GM12878 (cell line): ENCODE measurements around the gene PTPRM. TPM values are rescaled to one million over a fixed set of nuclear protein-coding genes. Genes with fewer than 3 reads are reported as not detected.

Experiments used
- ATAC-seq: fragments of 200-7000 bp; cut with Tn5 transposase; 3 replicates; pipeline ENCODE4 v1.9.1; 2020; ENCODE audit warnings: mild to moderate bottlenecking, moderate library complexity
- BruUV-seq: library from RNA; stranded (reverse); fragments of 400-500 nt; replicated peaks from 2 replicates; lab custom pipeline; 2021; lab: Mats Ljungman, UMichigan
- CTCF ChIA-PET: fragments of 300-600 bp; sonication (Branson Sonifier 250); formaldehyde crosslinking; extraction: SDS; loops from one replicate; lab custom pipeline; 2021; ENCODE audit warnings: inconsistent platforms; lab: Yijun Ruan, JAX
- POLR2A ChIA-PET: fragments of 350-600 bp; formaldehyde crosslinking; extraction: SDS; loops from one replicate; lab custom pipeline; 2021; ENCODE audit warnings: inconsistent platforms; lab: Charles Lee
- RAD21 ChIA-PET: fragments of 300-600 bp; sonication (Branson Sonifier 250); formaldehyde crosslinking; loops from one replicate; lab custom pipeline; 2023; ENCODE audit warnings: antibody characterized with exemption; ENCODE audit not compliant: unreplicated experiment; lab: Charles Lee
- SMC1A ChIA-PET: fragments of 300-600 bp; sonication (Branson Sonifier 250); formaldehyde crosslinking; loops from one replicate; lab custom pipeline; 2023; ENCODE audit not compliant: unreplicated experiment, uncharacterized antibody; lab: Charles Lee
- DNase-seq: peaks from one replicate; pipeline ENCODE4 v3.0.0-alpha.2; 2011; ENCODE audit warnings: low read depth, low spot score
- FAIRE-seq: peaks from 3 replicates; lab custom pipeline; 2011; peaks lifted over from hg19 to GRCh38; lab: Jason Lieb, UNC
- H2AFZ ChIP-seq: 2 replicates; pipeline ENCODE4 v1.6.0; 2011; ENCODE audit warnings: low read depth, low read length, control low read depth; ENCODE audit not compliant: control insufficient read depth
- H3K27ac ChIP-seq: 2 replicates; pipeline ENCODE4 v1.5.1; 2011; ENCODE audit warnings: control low read depth; ENCODE audit not compliant: control insufficient read depth, insufficient read depth
- H3K27me3 ChIP-seq, 2 experiments: replicated peaks in 1 of 2; 2 replicates each; pipeline versions ENCODE4 v1.6.0 to v1.6.1; 2011; ENCODE audit warnings: low read length in 1 of 2; ENCODE audit not compliant: control insufficient read depth in 2 of 2, insufficient read depth in 2 of 2
- H3K36me3 ChIP-seq, 2 experiments: 2 replicates each; pipeline ENCODE4 v1.5.1; 2011; ENCODE audit warnings: low read length in 1 of 2; ENCODE audit not compliant: control insufficient read depth in 2 of 2, insufficient read depth in 2 of 2
- H3K4me1 ChIP-seq: 2 replicates; pipeline ENCODE4 v1.6.1; 2011; ENCODE audit warnings: mild to moderate bottlenecking, low read length, moderate library complexity, mixed read lengths; ENCODE audit not compliant: control insufficient read depth, insufficient read depth
- H3K4me2 ChIP-seq: 2 replicates; pipeline ENCODE4 v1.6.0; 2011; ENCODE audit warnings: control low read depth; ENCODE audit not compliant: control insufficient read depth, insufficient read depth
- H3K4me3 ChIP-seq: fragments of 200-600 bp; sonication (generic); 2 replicates; pipeline ENCODE4 v1.5.1; 2016
- H3K79me2 ChIP-seq: 2 replicates; pipeline ENCODE4 v1.6.0; 2011; ENCODE audit warnings: low read length; ENCODE audit not compliant: control insufficient read depth, insufficient read depth
- H3K9ac ChIP-seq: 2 replicates; pipeline ENCODE4 v1.8.0; 2011; ENCODE audit warnings: low read length, control low read depth, mixed read lengths; ENCODE audit not compliant: control insufficient read depth, insufficient read depth
- H3K9me3 ChIP-seq: replicated peaks from 3 replicates; pipeline ENCODE4 v1.5.1; 2011; ENCODE audit warnings: mild to moderate bottlenecking, low read length; ENCODE audit not compliant: control insufficient read depth, insufficient read depth
- H4K20me1 ChIP-seq: 2 replicates; pipeline ENCODE4 v1.6.0; 2011; ENCODE audit not compliant: control insufficient read depth, insufficient read depth
- ATF7 ChIP-seq: fragments of 450-650 bp; IDR thresholded peaks from 2 replicates; pipeline ENCODE4 v1.6.1; 2016; ENCODE audit warnings: low read depth, mild to moderate bottlenecking
- BCL11A ChIP-seq: IDR thresholded peaks from 2 replicates; pipeline ENCODE4 v1.6.1; 2011; ENCODE audit warnings: low read depth, low read length
- CHD2 ChIP-seq: IDR thresholded peaks from 2 replicates; pipeline ENCODE4 v1.6.1; 2011; ENCODE audit warnings: low read depth, low read length, improper control_type of control experiment, borderline replicate concordance
- ESRRA ChIP-seq: IDR thresholded peaks from 2 replicates; pipeline ENCODE4 v1.6.1; 2012; ENCODE audit warnings: mild to moderate bottlenecking, low read length, improper control_type of control experiment
- MEF2A ChIP-seq: IDR thresholded peaks from 2 replicates; pipeline ENCODE4 v1.6.1; 2011; ENCODE audit warnings: low read depth, mild to moderate bottlenecking, low read length, moderate library complexity; ENCODE audit not compliant: insufficient read depth
- PAX8 ChIP-seq: fragments of 450-650 bp; IDR thresholded peaks from 2 replicates; pipeline ENCODE4 v1.6.1; 2017; ENCODE audit warnings: mild to moderate bottlenecking, moderate library complexity
- RBBP5 ChIP-seq: fragments of 200-600 bp; sonication (generic); conservative IDR thresholded peaks from 2 replicates; pipeline ENCODE4 v1.6.1; 2016
- SIX5 ChIP-seq: IDR thresholded peaks from 2 replicates; pipeline ENCODE4 v1.6.1; 2011; ENCODE audit warnings: mild to moderate bottlenecking, low read depth, low read length, moderate library complexity; ENCODE audit not compliant: severe bottlenecking
- SMAD1 ChIP-seq: fragments of 450-650 bp; IDR thresholded peaks from 2 replicates; pipeline ENCODE4 v1.6.1; 2018; ENCODE audit warnings: mild to moderate bottlenecking, low read depth; ENCODE audit not compliant: partially characterized antibody
- SMARCA5 ChIP-seq: fragments of 450-650 bp; IDR thresholded peaks from 2 replicates; pipeline ENCODE4 v1.6.1; 2017; ENCODE audit warnings: mild to moderate bottlenecking
- SMC3 ChIP-seq: IDR thresholded peaks from 2 replicates; pipeline ENCODE4 v1.6.1; 2011; ENCODE audit warnings: low read length, improper control_type of control experiment, borderline replicate concordance
- ZNF274 ChIP-seq: IDR thresholded peaks from one replicate; pipeline ENCODE4 v1.8.0; 2011; ENCODE audit not compliant: insufficient read length, insufficient read depth
- ZSCAN29 ChIP-seq: fragments of 450-650 bp; IDR thresholded peaks from 2 replicates; pipeline ENCODE4 v1.6.1; 2017; ENCODE audit warnings: mild to moderate bottlenecking, moderate library complexity
- ZZZ3 ChIP-seq: IDR thresholded peaks from 2 replicates; pipeline ENCODE4 v1.6.1; 2011; ENCODE audit warnings: low read depth; ENCODE audit not compliant: control insufficient read depth, insufficient read length
- WGBS: methylation state at CpG from one replicate; pipeline ENCODE4 v1.1.6; 2016; ENCODE audit warnings: low lambda C conversion rate; ENCODE audit not compliant: insufficient replicate concordance, insufficient coverage; ENCODE audit errors: missing lambda C conversion rate; 5-methylcytosine and 5-hydroxymethylcytosine counted together
- in situ Hi-C: fragments of 300-500 bp; cut with MboI; formaldehyde crosslinking; loops from 9 replicates; pipeline ENCODE4 v1.14.3; 2018; ENCODE audit warnings: mixed read lengths
- intact Hi-C: fragments of 100-400 bp; cut with micrococcal nuclease; formaldehyde crosslinking; loops from one replicate; pipeline ENCODE4 v1.14.2; 2022; ENCODE audit not compliant: unreplicated experiment
- polyA plus RNA-seq, 11 experiments: library from polyadenylated mRNA; depleted of rRNA in 4 of 11; unstranded in 6 of 11; stranded (reverse) in 5 of 11; fragments of >200 nt; fragmentation: Nextera tagmentation in 4 of 11; fragmentation: Illumina TruSeq in 1 of 11; extraction: Ambion mirVana in 4 of 11; extraction: Trizol in 1 of 11; gene quantifications; 1 replicate in 1 of 11; 2 replicates in 10 of 11; pipeline versions ENCODE4 v1.2.1 to v1.2.3, GENCODE V29; 2011 to 2016; ENCODE audit warnings: inconsistent platforms in 2 of 11, missing spikeins in 2 of 11, low read depth in 1 of 11
- total RNA-seq, 4 experiments: library from RNA; depleted of rRNA in 3 of 4; stranded (reverse); fragments of >200 nt in 3 of 4; fragmentation: Illumina TruSeq in 1 of 4; extraction: Trizol in 1 of 4; gene quantifications; 2 replicates each; pipeline versions ENCODE4 v1.2.1 to v1.2.3, GENCODE V29; 2013 to 2021
- TF ChIP-seq, protein P1 (sequence below): fragments of 450-650 bp; formaldehyde crosslinking; IDR thresholded peaks from 2 replicates; pipeline ENCODE4 v1.5.0; 2022; ENCODE audit warnings: mild to moderate bottlenecking, missing genetic modification characterization
- TF ChIP-seq, protein P2 (sequence below): fragments of 450-650 bp; conservative IDR thresholded peaks from 2 replicates; pipeline ENCODE4 v1.6.1; 2017; ENCODE audit warnings: mild to moderate bottlenecking, moderate library complexity

The PTPRM gene
- total and polyA plus RNA-seq, 10 of the 15 experiments (the other 5 are each of a cell fraction or from before 2014, with no cell fraction given): 0.07 to 22.6 (median 0.60) TPM

DNA sequence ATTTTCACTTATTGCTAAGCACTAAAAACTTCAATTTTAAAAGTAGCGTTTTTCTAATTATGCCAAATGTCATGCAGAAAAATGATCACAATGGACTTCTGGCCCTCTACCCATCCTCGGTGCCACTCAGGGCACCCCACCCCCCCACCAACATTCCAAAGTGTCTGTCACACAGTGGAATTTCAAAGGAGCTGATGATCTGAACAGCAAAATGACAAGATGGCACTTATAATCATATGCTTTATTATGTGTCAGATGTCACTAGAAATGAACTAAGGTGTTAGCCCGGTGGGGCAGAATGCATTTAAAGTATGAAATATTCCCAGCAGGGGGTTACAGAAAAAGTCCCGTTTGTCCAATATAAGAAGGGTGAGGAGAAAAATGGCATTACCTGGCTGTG is 681.5 kb downstream of the PTPRM start:
- BruUV-seq: no TSS peak
- FAIRE-seq: no peak

DNA sequence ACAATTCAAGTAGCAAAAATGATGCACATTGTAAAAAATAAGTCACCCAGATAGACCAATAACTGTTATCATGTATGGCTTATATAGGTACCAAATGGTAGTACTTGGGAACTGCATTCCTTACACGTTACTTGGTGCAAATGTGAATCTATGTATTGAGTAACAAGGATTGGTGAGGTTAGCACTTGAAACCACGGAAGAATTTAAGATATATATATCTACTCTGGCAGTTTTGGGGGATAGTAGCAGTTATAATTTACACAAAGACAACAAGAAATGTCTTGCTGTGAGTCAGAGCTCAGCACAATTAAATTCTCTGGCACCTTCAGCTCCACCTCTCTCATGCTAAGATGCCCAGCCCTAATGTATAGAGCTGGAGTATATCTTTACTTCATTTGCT is 682.7 kb downstream of the PTPRM start:
- ChIA-PET SMC1A (interaction anchor here (0.7 to 1.7 kb wide), 3 partner anchors 9 to 14 kb away, joined by 3 to 6 read pairs (median 5); no protein-coding TSS in a partner anchor), POLR2A (no interaction called here), RAD21 (interaction anchor here (0.7 to 1.1 kb wide), 2 partner anchors 9 to 80 kb away, joined by 3 to 4 read pairs; no protein-coding TSS in a partner anchor), CTCF (no interaction called here)
- FAIRE-seq (no peak), ATAC-seq (no peak), DNase-seq (no peak)
- H3K4me3 ChIP-seq: no peak overlapping the region
- H3K4me1 ChIP-seq: no peaks in the 10 kb centered on the region
- H3K4me2 ChIP-seq: no peak overlapping the region
- H2AFZ ChIP-seq: no peak overlapping the region
- H4K20me1 ChIP-seq: no peaks in the 10 kb centered on the region
- no peak overlapping the region for H3K27ac ChIP-seq
- H3K79me2 ChIP-seq: no peaks in the 10 kb centered on the region
- H3K9me3 ChIP-seq: no peaks in the 10 kb centered on the region
- TF ChIP-seq SIX5 (no peak), ZZZ3 (no peak), SMARCA5 (no peak), ZNF274 (no peak), RBBP5 (no peak), ESRRA (no peak), ZSCAN29 (no peak), SMAD1 (no peak), BCL11A (no peak), CHD2 (no peak)
- TF ChIP-seq, protein P1, sequence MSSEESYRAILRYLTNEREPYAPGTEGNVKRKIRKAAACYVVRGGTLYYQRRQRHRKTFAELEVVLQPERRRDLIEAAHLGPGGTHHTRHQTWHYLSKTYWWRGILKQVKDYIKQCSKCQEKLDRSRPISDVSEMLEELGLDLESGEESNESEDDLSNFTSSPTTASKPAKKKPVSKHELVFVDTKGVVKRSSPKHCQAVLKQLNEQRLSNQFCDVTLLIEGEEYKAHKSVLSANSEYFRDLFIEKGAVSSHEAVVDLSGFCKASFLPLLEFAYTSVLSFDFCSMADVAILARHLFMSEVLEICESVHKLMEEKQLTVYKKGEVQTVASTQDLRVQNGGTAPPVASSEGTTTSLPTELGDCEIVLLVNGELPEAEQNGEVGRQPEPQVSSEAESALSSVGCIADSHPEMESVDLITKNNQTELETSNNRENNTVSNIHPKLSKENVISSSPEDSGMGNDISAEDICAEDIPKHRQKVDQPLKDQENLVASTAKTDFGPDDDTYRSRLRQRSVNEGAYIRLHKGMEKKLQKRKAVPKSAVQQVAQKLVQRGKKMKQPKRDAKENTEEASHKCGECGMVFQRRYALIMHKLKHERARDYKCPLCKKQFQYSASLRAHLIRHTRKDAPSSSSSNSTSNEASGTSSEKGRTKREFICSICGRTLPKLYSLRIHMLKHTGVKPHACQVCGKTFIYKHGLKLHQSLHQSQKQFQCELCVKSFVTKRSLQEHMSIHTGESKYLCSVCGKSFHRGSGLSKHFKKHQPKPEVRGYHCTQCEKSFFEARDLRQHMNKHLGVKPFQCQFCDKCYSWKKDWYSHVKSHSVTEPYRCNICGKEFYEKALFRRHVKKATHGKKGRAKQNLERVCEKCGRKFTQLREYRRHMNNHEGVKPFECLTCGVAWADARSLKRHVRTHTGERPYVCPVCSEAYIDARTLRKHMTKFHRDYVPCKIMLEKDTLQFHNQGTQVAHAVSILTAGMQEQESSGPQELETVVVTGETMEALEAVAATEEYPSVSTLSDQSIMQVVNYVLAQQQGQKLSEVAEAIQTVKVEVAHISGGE (CRISPR knock-in tag): no peak
- TF ChIP-seq, protein P2, sequence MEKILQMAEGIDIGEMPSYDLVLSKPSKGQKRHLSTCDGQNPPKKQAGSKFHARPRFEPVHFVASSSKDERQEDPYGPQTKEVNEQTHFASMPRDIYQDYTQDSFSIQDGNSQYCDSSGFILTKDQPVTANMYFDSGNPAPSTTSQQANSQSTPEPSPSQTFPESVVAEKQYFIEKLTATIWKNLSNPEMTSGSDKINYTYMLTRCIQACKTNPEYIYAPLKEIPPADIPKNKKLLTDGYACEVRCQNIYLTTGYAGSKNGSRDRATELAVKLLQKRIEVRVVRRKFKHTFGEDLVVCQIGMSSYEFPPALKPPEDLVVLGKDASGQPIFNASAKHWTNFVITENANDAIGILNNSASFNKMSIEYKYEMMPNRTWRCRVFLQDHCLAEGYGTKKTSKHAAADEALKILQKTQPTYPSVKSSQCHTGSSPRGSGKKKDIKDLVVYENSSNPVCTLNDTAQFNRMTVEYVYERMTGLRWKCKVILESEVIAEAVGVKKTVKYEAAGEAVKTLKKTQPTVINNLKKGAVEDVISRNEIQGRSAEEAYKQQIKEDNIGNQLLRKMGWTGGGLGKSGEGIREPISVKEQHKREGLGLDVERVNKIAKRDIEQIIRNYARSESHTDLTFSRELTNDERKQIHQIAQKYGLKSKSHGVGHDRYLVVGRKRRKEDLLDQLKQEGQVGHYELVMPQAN: no peak
- no peaks in the 10 kb centered on the region; a peak in 2 of 4 replicates for H3K27me3 ChIP-seq
- WGBS: 0% methylated on average over 2 of the region's 2 CpGs
- in situ Hi-C loops: no loop called here
- no TSS peak for BruUV-seq
- no peaks in the 10 kb centered on the region for H3K36me3 ChIP-seq
- H3K9ac ChIP-seq: no peak overlapping the region
- intact Hi-C loops: no loop called here

More for the DNA sequence above, 681.5 kb downstream of the PTPRM start:
- in situ Hi-C loops: no loop called here
- Histone ChIP-seq H3K27ac (no peak overlapping the region), H3K79me2 (no peaks in the 10 kb centered on the region), H3K36me3 (no peaks in the 10 kb centered on the region), H4K20me1 (no peaks in the 10 kb centered on the region), H3K9me3 (no peaks in the 10 kb centered on the region), H3K27me3 (no peaks in the 10 kb centered on the region; a peak in 2 of 4 replicates), H3K4me3 (no peak overlapping the region), H3K4me1 (no peaks in the 10 kb centered on the region), H3K9ac (no peak overlapping the region), H2AFZ (no peak overlapping the region), H3K4me2 (no peak overlapping the region)
- ChIA-PET RAD21 (no interaction called here), POLR2A (no interaction called here), SMC1A (no interaction called here), CTCF (no interaction called here)
- DNase-seq (no peak), ATAC-seq (no peak)
- 26% methylated on average over 4 of the region's 4 CpGs for WGBS
- intact Hi-C loops: no loop called here
- TF ChIP-seq ATF7 (no peak), PAX8 (no peak), MEF2A (no peak), SMC3 (no peak)
